HEK293T (cell line): ENCODE results near the gene SNTG2.

Experiments used
- CTCF ChIA-PET: fragments of 350-600 bp; formaldehyde crosslinking; extraction: SDS; loops from one replicate; lab custom pipeline; 2021; ENCODE audit warnings: antibody characterized with exemption, inconsistent platforms; lab: Yijun Ruan, JAX
- POLR2A ChIA-PET: fragments of 350-600 bp; formaldehyde crosslinking; extraction: SDS; loops from one replicate; lab custom pipeline; 2020; ENCODE audit warnings: antibody characterized with exemption, inconsistent platforms; lab: Yijun Ruan, JAX
- DNase-seq: peaks from one replicate; pipeline ENCODE4 v3.0.0; 2012; ENCODE audit warnings: mixed read lengths; ENCODE audit errors: extremely low spot score
- ARNT ChIP-seq: fragments of 450-650 bp; IDR thresholded peaks from 2 replicates; pipeline ENCODE4 v1.6.1; 2017; ENCODE audit warnings: mild to moderate bottlenecking
- BHLHE40 ChIP-seq: fragments of 450-650 bp; IDR thresholded peaks from 2 replicates; pipeline ENCODE4 v1.6.1; 2016; ENCODE audit warnings: mild to moderate bottlenecking, moderate library complexity, borderline replicate concordance
- CTBP1 ChIP-seq: fragments of 450-650 bp; IDR thresholded peaks from 2 replicates; pipeline ENCODE4 v1.6.1; 2016; ENCODE audit warnings: borderline replicate concordance
- ELF4 ChIP-seq: fragments of 450-650 bp; IDR thresholded peaks from 2 replicates; pipeline ENCODE4 v1.6.1; 2017; ENCODE audit warnings: antibody characterized with exemption
- FOXA1 ChIP-seq: fragments of 450-650 bp; IDR thresholded peaks from 2 replicates; pipeline ENCODE4 v1.6.1; 2016; ENCODE audit warnings: mild to moderate bottlenecking
- FOXK2 ChIP-seq: fragments of 450-650 bp; IDR thresholded peaks from 2 replicates; pipeline ENCODE4 v1.6.1; 2016; ENCODE audit warnings: mild to moderate bottlenecking
- FOXM1 ChIP-seq: fragments of 450-650 bp; IDR thresholded peaks from 2 replicates; pipeline ENCODE4 v1.6.1; 2017; ENCODE audit warnings: mild to moderate bottlenecking, borderline replicate concordance
- HDGF ChIP-seq: fragments of 450-650 bp; IDR thresholded peaks from 2 replicates; pipeline ENCODE4 v1.6.1; 2017; ENCODE audit warnings: antibody characterized with exemption, borderline replicate concordance
- L3MBTL2 ChIP-seq: fragments of 450-650 bp; conservative IDR thresholded peaks from 2 replicates; pipeline ENCODE4 v1.6.1; 2016; ENCODE audit warnings: mild to moderate bottlenecking
- LEF1 ChIP-seq: fragments of 450-650 bp; IDR thresholded peaks from 2 replicates; pipeline ENCODE4 v1.6.1; 2017; ENCODE audit warnings: mild to moderate bottlenecking, borderline replicate concordance
- NFRKB ChIP-seq: fragments of 450-650 bp; IDR thresholded peaks from 2 replicates; pipeline ENCODE4 v1.6.1; 2016; ENCODE audit warnings: mild to moderate bottlenecking, moderate library complexity
- SP1 ChIP-seq: fragments of 450-650 bp; IDR thresholded peaks from 2 replicates; pipeline ENCODE4 v1.6.1; 2017
- SUZ12 ChIP-seq: fragments of 450-650 bp; IDR thresholded peaks from 2 replicates; pipeline ENCODE4 v1.6.1; 2016; ENCODE audit warnings: mild to moderate bottlenecking
- TARDBP ChIP-seq: fragments of 450-650 bp; IDR thresholded peaks from 2 replicates; pipeline ENCODE4 v1.6.1; 2016
- ZNF384 ChIP-seq: fragments of 450-650 bp; IDR thresholded peaks from 2 replicates; pipeline ENCODE4 v1.6.1; 2016
- TF ChIP-seq, protein P1 (sequence below): fragments of 450-650 bp; IDR thresholded peaks from 2 replicates; pipeline ENCODE4 v1.6.1; 2016

Gene SNTG2

DNA sequence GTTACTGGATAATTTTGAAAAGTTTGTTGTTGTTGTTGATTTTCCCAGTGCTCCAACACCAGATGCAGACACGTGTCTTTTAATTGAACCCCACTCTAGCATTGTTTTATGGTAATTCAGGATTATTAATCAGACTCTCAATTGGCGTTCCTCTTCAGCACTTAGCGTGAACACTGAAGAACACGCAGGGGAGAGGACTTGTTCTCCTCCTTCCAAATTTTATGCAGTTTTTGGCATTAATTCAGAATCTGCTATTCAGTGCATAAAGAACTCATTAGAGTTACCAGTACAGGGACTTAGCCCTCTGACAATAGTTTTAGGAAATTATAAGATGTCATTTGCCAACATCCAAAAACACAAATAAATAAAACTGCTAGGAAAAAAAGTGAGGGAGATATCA is 75.5 kb downstream of the SNTG2 start:
- DNase-seq: no peak
- POLR2A ChIA-PET: no interaction called here
- TF ChIP-seq FOXA1: no peak
- TF ChIP-seq SP1: no peak
- no peak for TF ChIP-seq ARNT
- no peak for TF ChIP-seq TARDBP
- no peak for TF ChIP-seq CTBP1
- no peak for TF ChIP-seq ZNF384
- TF ChIP-seq, protein P1, sequence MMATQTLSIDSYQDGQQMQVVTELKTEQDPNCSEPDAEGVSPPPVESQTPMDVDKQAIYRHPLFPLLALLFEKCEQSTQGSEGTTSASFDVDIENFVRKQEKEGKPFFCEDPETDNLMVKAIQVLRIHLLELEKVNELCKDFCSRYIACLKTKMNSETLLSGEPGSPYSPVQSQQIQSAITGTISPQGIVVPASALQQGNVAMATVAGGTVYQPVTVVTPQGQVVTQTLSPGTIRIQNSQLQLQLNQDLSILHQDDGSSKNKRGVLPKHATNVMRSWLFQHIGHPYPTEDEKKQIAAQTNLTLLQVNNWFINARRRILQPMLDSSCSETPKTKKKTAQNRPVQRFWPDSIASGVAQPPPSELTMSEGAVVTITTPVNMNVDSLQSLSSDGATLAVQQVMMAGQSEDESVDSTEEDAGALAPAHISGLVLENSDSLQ: no peak
- TF ChIP-seq FOXK2: no peak
- TF ChIP-seq SUZ12: no peak
- TF ChIP-seq ELF4: no peak
- CTCF ChIA-PET: no interaction called here

DNA sequence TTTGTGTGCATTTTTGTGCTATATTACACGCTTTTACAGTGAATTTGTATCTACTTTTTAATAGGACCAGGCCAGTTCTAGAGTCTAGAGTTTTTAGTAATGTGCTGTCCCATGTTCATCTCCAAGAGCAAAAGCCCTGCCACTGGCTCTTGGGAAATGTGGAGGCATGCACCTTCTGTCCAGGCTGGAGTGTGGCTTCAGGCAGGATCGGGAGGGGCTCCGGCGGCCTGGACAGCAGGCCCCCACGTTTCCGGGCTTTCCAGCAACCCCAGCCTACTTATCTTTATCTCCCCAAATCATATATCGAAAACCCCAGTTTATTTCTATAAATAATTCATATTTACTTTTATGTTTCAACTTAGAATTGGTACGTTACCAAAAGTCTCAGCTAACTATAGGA is 78.2 kb downstream of the SNTG2 start:
- CTCF ChIA-PET: no interaction called here
- TF ChIP-seq ELF4 (no peak), SUZ12 (no peak), TARDBP (no peak), FOXM1 (no peak), CTBP1 (no peak), ARNT (no peak), SP1 (no peak), HDGF (no peak), FOXK2 (no peak), FOXA1 (no peak), ZNF384 (no peak), BHLHE40 (no peak), LEF1 (no peak), L3MBTL2 (no peak), NFRKB (no peak)
- TF ChIP-seq, protein P1: no peak
- no peak for DNase-seq
- POLR2A ChIA-PET: no interaction called here

GRCh38 chr2:1032030-1032429 is 81.4 kb downstream of the SNTG2 start:
- TF ChIP-seq ELF4: no peak
- ChIA-PET POLR2A (no interaction called here), CTCF (no interaction called here)
- no peak for DNase-seq

GRCh38 chr2:1033069-1033468 is 82.4 kb downstream of the SNTG2 start:
- ChIA-PET CTCF (no interaction called here), POLR2A (no interaction called here)
- TF ChIP-seq FOXK2 (no peak), FOXM1 (no peak), L3MBTL2 (no peak), HDGF (no peak), ARNT (no peak)
- DNase-seq: no peak

DNA sequence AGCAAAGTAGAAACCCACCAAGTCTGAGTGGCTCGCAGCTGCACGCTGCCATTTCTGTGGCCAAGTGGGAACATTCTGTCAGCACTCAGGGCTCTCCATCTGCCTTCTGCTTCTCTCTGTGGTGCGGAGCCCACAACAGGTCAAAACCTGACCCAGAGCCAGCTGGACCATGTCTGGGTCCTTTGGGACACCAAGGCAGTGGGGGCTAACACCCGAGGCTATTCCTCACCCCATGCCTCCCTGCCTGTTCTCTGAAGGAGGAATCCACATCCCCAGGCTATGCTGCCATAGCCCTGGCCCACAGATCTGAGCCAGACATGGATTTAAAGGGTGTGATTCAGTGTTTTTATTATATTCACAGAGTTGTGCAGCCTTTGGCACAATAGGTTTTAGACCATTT is 86.4 kb downstream of the SNTG2 start:
- POLR2A ChIA-PET: no interaction called here
- no peak for DNase-seq
- CTCF ChIA-PET: no interaction called here
- TF ChIP-seq TARDBP (no peak), ARNT (no peak), SUZ12 (no peak), ELF4 (no peak), FOXM1 (no peak), HDGF (no peak), L3MBTL2 (no peak)

DNA sequence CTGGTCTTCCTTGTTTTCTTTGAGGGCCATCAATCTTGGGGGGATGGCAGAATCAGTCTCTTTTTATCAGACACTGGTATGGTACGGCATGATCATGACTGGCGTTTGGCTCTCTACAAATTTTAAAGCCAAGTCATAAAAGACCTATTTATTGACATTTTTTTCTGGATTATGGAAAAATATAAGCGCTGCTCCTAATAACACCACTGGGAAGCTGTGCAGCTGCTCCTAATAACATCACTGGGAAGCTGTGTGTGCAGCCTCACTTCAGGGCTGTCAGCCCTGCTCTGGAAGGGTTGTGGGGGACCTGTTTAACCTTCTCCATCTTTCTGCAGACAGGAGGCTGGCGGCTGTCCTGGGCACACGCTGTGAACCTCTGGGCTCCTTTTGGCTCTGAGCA is 88.9 kb downstream of the SNTG2 start:
- TF ChIP-seq ARNT: no peak
- TF ChIP-seq BHLHE40: no peak
- TF ChIP-seq SP1: no peak
- TF ChIP-seq SUZ12: no peak
- TF ChIP-seq, protein P1: no peak
- TF ChIP-seq FOXA1: no peak
- no peak for TF ChIP-seq NFRKB
- no peak for TF ChIP-seq TARDBP
- TF ChIP-seq HDGF: no peak
- no peak for TF ChIP-seq ZNF384
- TF ChIP-seq FOXM1: no peak
- TF ChIP-seq CTBP1: no peak
- no peak for TF ChIP-seq L3MBTL2
- no peak for TF ChIP-seq LEF1
- no peak for TF ChIP-seq FOXK2
- TF ChIP-seq ELF4: no peak
- POLR2A ChIA-PET: no interaction called here
- DNase-seq: no peak
- CTCF ChIA-PET: no interaction called here

DNA sequence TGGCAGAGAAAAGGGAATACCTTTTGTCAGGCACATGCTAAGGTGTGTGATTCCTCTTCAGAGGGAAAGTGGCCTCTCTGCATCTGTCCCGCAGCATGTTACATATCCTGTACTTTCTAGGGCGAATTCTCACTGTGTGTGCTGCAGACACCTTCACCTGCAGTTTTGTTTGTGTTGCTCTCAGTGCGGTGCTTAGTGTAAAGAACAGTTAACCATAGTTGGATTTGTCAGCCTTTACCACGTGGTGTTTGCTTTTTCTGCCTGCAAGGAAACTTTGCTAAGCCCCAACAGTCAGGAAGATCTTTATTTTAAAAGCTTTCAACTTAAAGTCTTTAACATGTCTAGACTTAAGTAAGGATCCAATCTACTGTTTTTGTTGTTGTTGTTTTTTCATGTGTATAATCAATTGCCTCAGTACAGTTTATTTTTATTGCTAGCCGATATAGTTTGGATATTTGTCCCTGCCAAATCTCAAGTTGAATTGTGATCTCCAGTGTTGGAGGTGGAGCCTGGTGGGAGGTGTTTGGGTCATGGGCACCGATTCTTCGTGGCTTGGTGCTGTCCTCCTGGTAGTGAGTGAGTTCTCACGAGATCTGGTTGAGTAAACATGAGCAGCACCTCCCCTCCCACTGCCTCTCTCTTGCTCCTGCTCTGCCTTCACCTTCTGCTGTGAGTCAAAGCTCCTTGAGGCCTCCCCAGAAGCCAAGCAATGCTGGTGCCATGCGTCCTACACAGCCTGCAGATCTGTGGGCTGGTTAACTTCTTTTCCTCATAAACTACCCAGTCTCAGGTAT is 90.6 kb downstream of the SNTG2 start:
- ChIA-PET CTCF (no interaction called here), POLR2A (no interaction called here)
- DNase-seq: no peak
- no peak for TF ChIP-seq LEF1
- TF ChIP-seq FOXK2: no peak
- no peak for TF ChIP-seq NFRKB
- no peak for TF ChIP-seq ARNT
- no peak for TF ChIP-seq HDGF
- TF ChIP-seq TARDBP: no peak
- TF ChIP-seq CTBP1: no peak
- TF ChIP-seq, protein P1: no peak
- TF ChIP-seq ELF4: no peak
- no peak for TF ChIP-seq FOXM1
- TF ChIP-seq SUZ12: no peak
- TF ChIP-seq BHLHE40: no peak
- no peak for TF ChIP-seq ZNF384
- no peak for TF ChIP-seq L3MBTL2
- no peak for TF ChIP-seq FOXA1
- no peak for TF ChIP-seq SP1
